ENCODE results near the gene RAPGEF5.

The RAPGEF5 gene

GRCh38 chr7:22305706-22306105 lies 51.2 kb downstream of the RAPGEF5 start:
- no peak for TF ChIP-seq CTCF (conservative IDR thresholded peaks at IDR 0.05; ENCODE audit: control insufficient read depth, insufficient read depth, low read depth, low read length)
- no peak for DNase-seq (ENCODE audit: low read depth)

GRCh38 chr7:22302951-22303423 lies 54.0 kb downstream of the RAPGEF5 start:
- no peak for TF ChIP-seq CTCF (conservative IDR thresholded peaks at IDR 0.05; ENCODE audit: control insufficient read depth, insufficient read depth, low read depth, low read length)
- no peak overlapping the region for H3K4me3 ChIP-seq (ENCODE audit: control insufficient read depth, low read depth, low read length)
- DNase-seq (ENCODE audit: low read depth) = peak; percentile 22

More at GRCh38 chr7:22305706-22306105, 51.2 kb downstream of the RAPGEF5 start:
- H3K4me3 ChIP-seq (ENCODE audit: control insufficient read depth, low read depth, low read length) = no peak overlapping the region

- DNase-seq (ENCODE audit: low read depth) = no peak
- H3K4me3 ChIP-seq (ENCODE audit: control insufficient read depth, low read depth, low read length) = no peak overlapping the region
- TF ChIP-seq CTCF (conservative IDR thresholded peaks at IDR 0.05; ENCODE audit: control insufficient read depth, insufficient read depth, low read depth, low read length) = no peak
Observed at GRCh38 chr7:22302193-22302592, 54.8 kb downstream of the RAPGEF5 start.

GRCh38 chr7:22301790-22302189 lies 55.2 kb downstream of the RAPGEF5 start:
- no peak overlapping the region for H3K4me3 ChIP-seq (ENCODE audit: control insufficient read depth, low read depth, low read length)
- no peak for DNase-seq (ENCODE audit: low read depth)
- no peak for TF ChIP-seq CTCF (conservative IDR thresholded peaks at IDR 0.05; ENCODE audit: control insufficient read depth, insufficient read depth, low read depth, low read length)

GRCh38 chr7:22300839-22301238 lies 56.1 kb downstream of the RAPGEF5 start:
- DNase-seq (ENCODE audit: low read depth) = no peak

GRCh38 chr7:22296916-22297315 lies 60.0 kb downstream of the RAPGEF5 start:
- no peak overlapping the region for H3K4me3 ChIP-seq (ENCODE audit: control insufficient read depth, low read depth, low read length)
- peak; percentile 3 for DNase-seq (ENCODE audit: low read depth)
- TF ChIP-seq CTCF (conservative IDR thresholded peaks at IDR 0.05; ENCODE audit: control insufficient read depth, insufficient read depth, low read depth, low read length) = peak; percentile 26

More at GRCh38 chr7:22300839-22301238, 56.1 kb downstream of the RAPGEF5 start:
- TF ChIP-seq CTCF (conservative IDR thresholded peaks at IDR 0.05; ENCODE audit: control insufficient read depth, insufficient read depth, low read depth, low read length) = no peak
- H3K4me3 ChIP-seq (ENCODE audit: control insufficient read depth, low read depth, low read length) = no peak overlapping the region

- H3K4me3 ChIP-seq (ENCODE audit: control insufficient read depth, low read depth, low read length) = no peak overlapping the region
- DNase-seq (ENCODE audit: low read depth) = no peak
- no peak for TF ChIP-seq CTCF (conservative IDR thresholded peaks at IDR 0.05; ENCODE audit: control insufficient read depth, insufficient read depth, low read depth, low read length)
Observed at GRCh38 chr7:22296265-22296566, 60.7 kb downstream of the RAPGEF5 start.
